Neuronal stem cell (in vitro differentiated cells): ENCODE data around the gene HS6ST1.
"Not testable (repeated sequence)": the region's sequence is repeated elsewhere in the genome, so short reads cannot be mapped to it uniquely, and the experiment has no call there.

Experiments used
- DNase-seq: peaks from one replicate; pipeline ENCODE4 v3.0.0-alpha.2; 2013; ENCODE audit warnings: low spot score
- H2AFZ ChIP-seq: one replicate; pipeline ENCODE4 v1.6.1; 2013; ENCODE audit warnings: mild to moderate bottlenecking, low read length, inconsistent platforms
- H2AK5ac ChIP-seq: 2 replicates; pipeline ENCODE4 v1.6.1; 2013; ENCODE audit warnings: low read depth, mild to moderate bottlenecking, inconsistent platforms, low read length, moderate library complexity, mixed read lengths
- H2BK120ac ChIP-seq: 2 replicates; pipeline ENCODE4 v1.6.1; 2013; ENCODE audit warnings: low read depth, mild to moderate bottlenecking, inconsistent platforms, low read length, moderate library complexity, mixed read lengths
- H2BK12ac ChIP-seq: one replicate; pipeline ENCODE4 v1.6.1; 2013; ENCODE audit warnings: low read length, inconsistent platforms
- H2BK15ac ChIP-seq: 2 replicates; pipeline ENCODE4 v1.6.1; 2013; ENCODE audit warnings: mild to moderate bottlenecking, low read length, inconsistent platforms, mixed read lengths
- H2BK5ac ChIP-seq: one replicate; pipeline ENCODE4 v1.6.1; 2013; ENCODE audit warnings: inconsistent platforms, mild to moderate bottlenecking, low read length, moderate library complexity
- H3K14ac ChIP-seq: one replicate; pipeline ENCODE4 v1.6.1; 2013; ENCODE audit warnings: low read length, inconsistent platforms
- H3K18ac ChIP-seq: 2 replicates; pipeline ENCODE4 v1.6.1; 2013; ENCODE audit warnings: low read length, inconsistent platforms
- H3K23ac ChIP-seq: 2 replicates; pipeline ENCODE4 v1.6.1; 2013; ENCODE audit warnings: low read depth, mild to moderate bottlenecking, mixed read lengths, low read length, inconsistent platforms; ENCODE audit not compliant: poor library complexity
- H3K27ac ChIP-seq: replicated peaks from 3 replicates; pipeline ENCODE4 v1.5.1; 2013; ENCODE audit warnings: low read length, inconsistent platforms
- H3K27me3 ChIP-seq, 3 experiments: 2 replicates each; pipeline ENCODE4 v1.6.1; 2013; ENCODE audit warnings: low read length in 3 of 3, mild to moderate bottlenecking in 2 of 3, inconsistent platforms in 1 of 3, low read depth in 1 of 3, mixed read lengths in 1 of 3, moderate library complexity in 1 of 3; ENCODE audit not compliant: control insufficient read depth in 3 of 3, insufficient read depth in 3 of 3
- H3K36me3 ChIP-seq, 2 donors: replicated peaks in 1 of 2; 2 replicates each; pipeline ENCODE4 v1.6.1; 2013; ENCODE audit warnings: low read length in 2 of 2; ENCODE audit not compliant: control insufficient read depth in 2 of 2, insufficient read depth in 2 of 2
- H3K4ac ChIP-seq: 2 replicates; pipeline ENCODE4 v1.6.1; 2013; ENCODE audit warnings: inconsistent platforms, mild to moderate bottlenecking, low read length, moderate library complexity
- H3K4me1 ChIP-seq, 2 donors: 1 replicate in 1 of 2; 2 replicates in 1 of 2; pipeline ENCODE4 v1.6.1; 2013; ENCODE audit warnings: low read length in 2 of 2, low read depth in 1 of 2; ENCODE audit not compliant: control insufficient read depth in 2 of 2, insufficient read depth in 1 of 2
- H3K4me2 ChIP-seq: one replicate; pipeline ENCODE4 v1.6.1; 2013; ENCODE audit warnings: mild to moderate bottlenecking, low read length, inconsistent platforms; ENCODE audit not compliant: insufficient read depth, poor library complexity, severe bottlenecking
- H3K4me3 ChIP-seq, 2 donors: 2 replicates each; pipeline ENCODE4 v1.5.1; 2013; ENCODE audit warnings: low read length in 2 of 2, mild to moderate bottlenecking in 2 of 2, inconsistent platforms in 1 of 2, moderate library complexity in 1 of 2
- H3K79me1 ChIP-seq: one replicate; pipeline ENCODE4 v1.6.1; 2013; ENCODE audit warnings: low read depth, mild to moderate bottlenecking, inconsistent platforms, low read length, moderate library complexity
- H3K9ac ChIP-seq: one replicate; pipeline ENCODE4 v1.6.1; 2013; ENCODE audit warnings: mild to moderate bottlenecking, low read depth, low read length, inconsistent platforms; ENCODE audit not compliant: poor library complexity
- H3K9me3 ChIP-seq, 2 donors: replicated peaks in 1 of 2; 2 replicates each; pipeline versions ENCODE3 to v1.6.1; 2013; ENCODE audit warnings: low read length in 2 of 2, mild to moderate bottlenecking in 2 of 2, inconsistent platforms in 1 of 2, low read depth in 1 of 2, mixed read lengths in 1 of 2, moderate library complexity in 1 of 2; ENCODE audit not compliant: control insufficient read depth in 2 of 2, insufficient read depth in 1 of 2
- H4K8ac ChIP-seq: one replicate; pipeline ENCODE4 v1.6.1; 2013; ENCODE audit warnings: low read depth, mild to moderate bottlenecking, inconsistent platforms, low read length, moderate library complexity
- H4K91ac ChIP-seq: one replicate; pipeline ENCODE4 v1.6.1; 2013; ENCODE audit warnings: low read length, low read depth, mild to moderate bottlenecking, inconsistent platforms; ENCODE audit not compliant: poor library complexity
- whole genome bisulfite sequencing, 2 donors: extraction: QIAGEN DNeasy Blood & Tissue Kit; methylation state at CpG; one replicate each; pipeline ENCODE4 v1.1.7; 2013; ENCODE audit warnings: missing lambda C conversion rate in 2 of 2, mixed read lengths in 1 of 2; ENCODE audit not compliant: insufficient read length in 2 of 2, insufficient replicate concordance in 1 of 2; ENCODE audit errors: extremely low coverage in 2 of 2; 5-methylcytosine and 5-hydroxymethylcytosine counted together

Gene HS6ST1

DNA sequence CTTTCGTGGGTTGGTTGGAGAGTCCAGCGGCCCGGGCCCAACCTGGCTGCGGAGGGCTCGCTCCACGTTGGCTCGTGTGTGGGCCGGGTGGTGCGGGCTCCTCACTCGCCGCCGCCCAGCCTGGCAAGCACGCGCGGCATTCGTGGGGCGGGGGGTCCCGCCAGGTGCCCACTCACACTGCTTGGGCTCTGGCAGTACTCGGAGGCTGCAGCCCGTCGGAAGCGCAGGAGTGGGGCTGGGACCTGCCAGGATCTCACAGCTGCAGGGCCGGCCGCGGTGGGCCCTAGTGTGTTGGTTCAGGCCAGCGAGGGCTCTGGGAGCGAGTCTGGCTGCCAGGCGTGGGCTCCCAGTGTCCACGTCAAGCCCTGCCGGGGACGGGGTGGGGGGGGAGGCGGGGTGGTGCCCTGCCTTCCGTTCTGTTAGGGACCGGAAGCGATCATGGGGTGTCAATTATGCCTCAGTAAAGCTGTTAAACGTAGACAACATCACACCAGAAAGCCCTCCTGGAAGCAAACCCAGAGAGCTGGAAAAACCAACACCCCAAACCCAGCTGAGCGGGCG, 1.0 kb upstream of the HS6ST1 start:
- Histone ChIP-seq H2BK15ac (peak overlapping the region; percentile 89), H3K9me3 (no peaks in the 10 kb centered on the region), H3K4me3 (peak overlapping the region in 1 of 2 donors; percentile 70)

GRCh38 chr2:128318245-128318644, 423 bp downstream of the HS6ST1 start:
- H3K9ac ChIP-seq, DNase-seq, H3K4ac ChIP-seq, H2BK120ac ChIP-seq, H4K8ac ChIP-seq, H2BK15ac ChIP-seq, H4K91ac ChIP-seq, H2AFZ ChIP-seq, H2BK5ac ChIP-seq, H3K27ac ChIP-seq, H3K14ac ChIP-seq, H2BK12ac ChIP-seq, H3K23ac ChIP-seq, H3K9me3 ChIP-seq, H2AK5ac ChIP-seq: not testable (repeated sequence)
- H3K4me1 ChIP-seq = peaks cover 33% of the 10 kb centered on the region in 2 donors
- peak overlapping the region; percentile 47 for H3K4me2 ChIP-seq
- H3K36me3 ChIP-seq = peaks cover 3 to 35% of the 10 kb centered on the region in 2 donors
- peaks cover 0 to 24% (median 0%) of the 10 kb centered on the region in 3 experiments for H3K27me3 ChIP-seq
- H3K4me3 ChIP-seq = peak overlapping the region; percentile 53 to 80
- WGBS, 2 donors = no CpG with 5 or more reads among the region's 55 CpGs
- peaks cover 29% of the 10 kb centered on the region for H3K79me1 ChIP-seq
- H3K18ac ChIP-seq = peak overlapping the region; percentile 80

More for the DNA sequence above, 1.0 kb upstream of the HS6ST1 start:
- Histone ChIP-seq H3K27ac (no peak overlapping the region), H3K4ac (no peak overlapping the region), H2BK120ac (no peak overlapping the region), H4K8ac (peak overlapping the region; percentile 17), H2AFZ (peak overlapping the region; percentile 99), H2BK12ac (peak overlapping the region; percentile 73), H3K4me2 (no peak overlapping the region), H3K23ac (no peak overlapping the region), H3K79me1 (peaks cover 26% of the 10 kb centered on the region), H3K36me3 (peaks cover 0 to 20% of the 10 kb centered on the region in 2 donors), H2AK5ac (peak overlapping the region; percentile 98), H2BK5ac (no peak overlapping the region), H3K9ac (no peak overlapping the region), H4K91ac (no peak overlapping the region), H3K4me1 (peaks cover 31 to 37% of the 10 kb centered on the region in 2 donors), H3K18ac (peak overlapping the region; percentile 89), H3K14ac (peak overlapping the region; percentile 71), H3K27me3 (peaks cover 0 to 24% (median 0%) of the 10 kb centered on the region in 3 experiments)
- DNase-seq = no peak
- no CpG with 5 or more reads among the region's 38 CpGs for WGBS, 2 donors

DNA sequence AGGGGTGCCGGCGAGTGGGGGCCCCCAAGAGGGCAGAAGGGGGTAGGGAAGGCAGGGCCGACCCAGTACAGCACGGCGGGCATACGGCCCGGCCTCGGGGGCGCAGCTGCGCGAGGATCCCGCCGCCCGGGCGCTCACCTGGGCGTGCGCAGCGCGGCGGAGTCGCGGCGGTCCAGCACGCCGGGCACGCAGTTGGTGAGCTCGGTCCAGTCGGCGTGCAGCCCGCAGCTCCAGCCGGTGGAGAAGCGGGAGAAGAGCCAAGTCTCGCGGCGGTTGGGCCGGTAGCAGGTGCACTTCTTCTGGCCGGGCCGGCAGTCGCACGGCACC, 806 bp downstream of the HS6ST1 start:
- H2AFZ ChIP-seq, H3K27ac ChIP-seq, H2BK120ac ChIP-seq, DNase-seq, H4K8ac ChIP-seq, H3K9me3 ChIP-seq, H3K4ac ChIP-seq, H4K91ac ChIP-seq, H2BK12ac ChIP-seq, H2BK5ac ChIP-seq: not testable (repeated sequence)
- H3K4me3 ChIP-seq = peak overlapping the region; percentile 95 to 97
- H3K27me3 ChIP-seq = peaks cover 0 to 24% (median 0%) of the 10 kb centered on the region in 3 experiments
- peaks cover 3 to 39% of the 10 kb centered on the region in 2 donors for H3K36me3 ChIP-seq
- peak overlapping the region; percentile 97 for H3K4me2 ChIP-seq
- peak overlapping the region; percentile 94 for H3K18ac ChIP-seq
- H2BK15ac ChIP-seq = peak overlapping the region; percentile 75
- H2AK5ac ChIP-seq = peak overlapping the region; percentile 91
- H3K23ac ChIP-seq = peak overlapping the region; percentile 96
- peaks cover 31 to 33% of the 10 kb centered on the region in 2 donors for H3K4me1 ChIP-seq
- WGBS, 2 donors = no CpG with 5 or more reads among the region's 40 CpGs
- peaks cover 29% of the 10 kb centered on the region for H3K79me1 ChIP-seq
- H3K14ac ChIP-seq = peak overlapping the region; percentile 97
- peak overlapping the region; percentile 92 for H3K9ac ChIP-seq

- Histone ChIP-seq H2BK15ac (peak overlapping the region; percentile 75), H4K8ac (peak overlapping the region; percentile 17), H2BK120ac (peak overlapping the region; percentile 72), H3K9me3 (no peaks in the 10 kb centered on the region), H3K4me1 (peaks cover 28 to 33% of the 10 kb centered on the region in 2 donors), H2BK5ac (peak overlapping the region; percentile 82), H3K14ac (peak overlapping the region; percentile 97), H3K79me1 (peaks cover 31% of the 10 kb centered on the region), H3K18ac (peak overlapping the region; percentile 94), H3K9ac (peak overlapping the region; percentile 92), H3K4ac (peak overlapping the region; percentile 37), H3K23ac (peak overlapping the region; percentile 96), H2AK5ac (peak overlapping the region; percentile 91), H3K4me3 (peak overlapping the region; percentile 95 to 97), H3K4me2 (peak overlapping the region; percentile 97), H2AFZ (no peak overlapping the region), H4K91ac (no peak overlapping the region), H3K27me3 (peaks cover 0 to 24% (median 0%) of the 10 kb centered on the region in 3 experiments), H3K27ac (no peak overlapping the region), H2BK12ac (no peak overlapping the region), H3K36me3 (peaks cover 3 to 44% of the 10 kb centered on the region in 2 donors)
- DNase-seq = no peak
- WGBS, 2 donors = no CpG with 5 or more reads among the region's 35 CpGs
These were observed 1.3 kb downstream of the HS6ST1 start for GRCh38 chr2:128317181-128317898.
